Effector memory CD4-positive, alpha-beta T cell (primary cell): ENCODE measurements around the gene SHROOM2.
"Not testable (repeated sequence)": the region's sequence is repeated elsewhere in the genome, so short reads cannot be mapped to it uniquely, and the experiment has no call there.

Experiments
- DNase-seq, 3 donors: peaks; one replicate each; pipeline ENCODE4 v3.0.0-alpha.2; 2020
- H3K27ac ChIP-seq: 2 replicates; pipeline ENCODE4 v1.7.0; 2013; ENCODE audit warnings: mild to moderate bottlenecking, low read length, moderate library complexity; ENCODE audit not compliant: insufficient read depth, poor library complexity, severe bottlenecking
- H3K27me3 ChIP-seq: replicated peaks from 2 replicates; pipeline ENCODE4 v1.7.0; 2013; ENCODE audit warnings: mild to moderate bottlenecking, low read length; ENCODE audit not compliant: insufficient read depth, control insufficient read depth, poor library complexity, severe bottlenecking
- H3K36me3 ChIP-seq: 2 replicates; pipeline ENCODE4 v1.7.0; 2013; ENCODE audit warnings: mild to moderate bottlenecking, low read length, moderate library complexity; ENCODE audit not compliant: control insufficient read depth, insufficient read depth
- H3K4me1 ChIP-seq: 2 replicates; pipeline ENCODE4 v1.7.0; 2013; ENCODE audit warnings: low read length, mild to moderate bottlenecking; ENCODE audit not compliant: control insufficient read depth, insufficient read depth, poor library complexity, severe bottlenecking
- H3K4me3 ChIP-seq: 2 replicates; pipeline ENCODE4 v1.7.0; 2013; ENCODE audit warnings: low read length, low read depth, mild to moderate bottlenecking; ENCODE audit not compliant: insufficient read depth, poor library complexity, severe bottlenecking
- H3K9me3 ChIP-seq: 2 replicates; pipeline ENCODE4 v1.7.0; 2013; ENCODE audit warnings: mild to moderate bottlenecking, low read length, moderate library complexity; ENCODE audit not compliant: control insufficient read depth

The SHROOM2 gene

DNA sequence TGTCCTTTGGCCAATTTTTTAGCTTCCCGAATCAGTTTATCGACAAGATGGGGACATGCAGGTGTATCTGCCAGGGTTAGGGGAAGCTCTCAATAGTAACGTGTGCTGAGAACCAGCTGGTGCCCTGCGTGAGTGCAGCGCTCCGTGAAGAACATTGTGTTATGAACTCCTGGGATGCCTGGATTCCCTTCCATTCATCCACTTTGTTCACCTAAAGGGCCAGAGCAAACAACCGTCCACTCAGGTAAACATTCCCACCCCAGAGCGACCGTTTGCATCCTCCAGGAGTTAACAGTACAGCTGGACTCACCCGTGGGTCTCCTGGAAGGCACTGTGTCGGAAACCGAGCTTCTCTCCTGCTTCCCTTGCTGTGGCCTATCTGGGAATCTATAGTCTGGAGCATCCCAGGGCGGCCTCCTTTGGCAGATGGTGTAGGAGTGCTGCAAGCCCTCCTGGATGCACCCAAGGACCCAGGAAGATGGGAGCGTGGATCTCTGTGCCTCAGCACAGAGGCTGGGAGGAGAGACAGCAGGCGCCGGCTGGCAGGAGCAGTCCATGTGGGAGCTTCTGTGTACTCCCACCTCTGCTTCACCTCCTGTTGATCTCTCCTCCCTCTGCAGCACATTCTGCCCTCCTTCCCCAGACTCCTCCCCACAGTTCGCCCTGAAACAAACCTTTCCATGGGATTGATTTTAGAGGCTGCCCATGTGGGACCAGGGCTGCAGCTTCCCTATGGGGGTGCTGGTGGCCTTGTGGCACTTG, 62.7 kb downstream of the SHROOM2 start:
- no peak for DNase-seq
- H3K9me3 ChIP-seq = no peaks in the 10 kb centered on the region
- no peak overlapping the region for H3K4me3 ChIP-seq
- H3K27ac ChIP-seq = no peak overlapping the region
- no peaks in the 10 kb centered on the region for H3K27me3 ChIP-seq
- H3K36me3 ChIP-seq = no peaks in the 10 kb centered on the region
- H3K4me1 ChIP-seq = no peaks in the 10 kb centered on the region

DNA sequence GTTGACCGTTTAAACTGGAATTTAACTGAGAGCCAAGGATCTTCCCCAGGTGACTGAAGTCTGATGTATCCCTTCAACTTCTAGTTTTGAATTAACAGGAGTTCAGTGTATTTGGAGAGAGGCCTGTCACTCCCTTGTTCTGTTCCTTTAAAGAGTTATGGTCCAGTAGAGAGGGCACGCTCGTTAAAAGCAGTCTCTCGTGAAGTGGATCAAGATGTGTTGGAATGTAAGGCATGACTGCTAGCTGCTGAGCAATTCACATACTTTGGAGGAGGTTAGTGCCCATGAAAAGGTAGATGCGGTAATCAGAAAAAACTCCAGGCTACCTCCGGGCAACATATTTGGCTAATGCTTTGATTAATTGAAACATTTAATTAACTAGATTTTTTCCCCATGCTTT, 65.7 kb downstream of the SHROOM2 start:
- DNase-seq = no peak
- Histone ChIP-seq H3K27ac (no peak overlapping the region), H3K36me3 (no peaks in the 10 kb centered on the region), H3K4me1 (no peaks in the 10 kb centered on the region), H3K4me3 (no peak overlapping the region), H3K27me3 (no peaks in the 10 kb centered on the region), H3K9me3 (no peaks in the 10 kb centered on the region)

- Histone ChIP-seq H3K4me1 (no peaks in the 10 kb centered on the region), H3K4me3 (no peak overlapping the region), H3K27me3 (no peaks in the 10 kb centered on the region), H3K27ac (no peak overlapping the region), H3K36me3 (no peaks in the 10 kb centered on the region), H3K9me3 (no peaks in the 10 kb centered on the region)
- no peak for DNase-seq
Observed at GRCh38 chrX:9853307-9853706, 67.1 kb downstream of the SHROOM2 start.

DNA sequence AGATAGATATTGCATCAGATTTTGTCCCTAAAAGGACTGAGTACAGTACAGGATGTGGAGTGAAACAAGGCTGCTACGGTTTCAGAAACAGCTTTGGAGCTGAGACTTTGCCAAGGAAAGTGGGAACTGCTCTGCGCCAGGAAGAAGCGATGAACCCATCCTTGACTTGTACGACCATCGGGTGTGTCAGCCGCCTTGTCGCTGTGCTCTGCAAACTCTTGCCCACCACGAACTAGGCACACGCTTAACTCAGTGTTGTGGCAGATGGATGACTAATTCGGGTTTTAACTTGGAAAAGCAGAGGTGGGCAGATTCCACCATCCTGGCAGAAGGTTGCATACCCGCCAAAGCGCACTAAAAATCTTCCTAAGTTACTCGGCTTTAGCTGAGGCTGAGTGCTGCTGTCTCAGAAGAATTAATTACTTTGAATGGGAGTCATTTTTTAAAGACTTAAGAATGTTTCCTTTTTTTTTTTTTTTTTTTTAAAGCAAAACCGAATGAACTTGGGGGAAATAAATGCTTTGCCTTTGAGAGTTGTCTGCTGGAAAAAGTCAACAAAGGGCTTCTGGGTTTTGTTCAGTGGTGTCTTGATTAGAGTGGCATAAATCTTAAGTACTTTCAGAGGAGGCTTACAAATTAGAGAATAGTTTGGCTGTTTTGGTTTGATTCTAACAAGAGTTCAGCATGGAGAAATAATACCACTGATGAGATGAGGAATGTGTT, 69.5 kb downstream of the SHROOM2 start:
- Histone ChIP-seq H3K4me3 (no peak overlapping the region), H3K27ac (no peak overlapping the region)

DNA sequence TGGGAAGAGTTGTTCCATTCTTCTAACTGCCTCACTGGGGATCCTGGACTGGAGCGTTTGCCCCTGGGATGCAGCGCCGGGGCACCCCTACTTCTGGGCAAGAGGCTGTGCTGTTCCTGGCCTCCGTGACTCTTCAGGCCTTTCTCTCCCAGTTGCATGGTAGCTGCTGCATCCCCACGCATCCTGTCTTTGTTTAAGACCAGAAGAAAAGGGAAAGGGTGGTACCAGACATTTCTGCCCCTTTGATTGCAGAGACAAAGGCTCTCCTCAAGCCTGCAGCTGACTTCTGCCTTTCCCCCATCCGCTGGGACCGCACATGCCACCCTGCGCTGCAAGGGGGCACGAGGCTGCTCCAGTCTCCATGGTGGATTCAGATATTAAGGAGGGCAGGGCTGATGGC, 70.4 kb downstream of the SHROOM2 start:
- Histone ChIP-seq H3K4me1 (no peaks in the 10 kb centered on the region), H3K27me3 (no peaks in the 10 kb centered on the region), H3K4me3 (no peak overlapping the region), H3K27ac (no peak overlapping the region), H3K36me3 (no peaks in the 10 kb centered on the region), H3K9me3 (no peaks in the 10 kb centered on the region)
- no peak for DNase-seq

More for the DNA sequence above, 69.5 kb downstream of the SHROOM2 start:
- Histone ChIP-seq H3K4me1 (no peaks in the 10 kb centered on the region), H3K9me3 (no peaks in the 10 kb centered on the region), H3K36me3 (no peaks in the 10 kb centered on the region), H3K27me3 (no peaks in the 10 kb centered on the region)
- no peak for DNase-seq

DNA sequence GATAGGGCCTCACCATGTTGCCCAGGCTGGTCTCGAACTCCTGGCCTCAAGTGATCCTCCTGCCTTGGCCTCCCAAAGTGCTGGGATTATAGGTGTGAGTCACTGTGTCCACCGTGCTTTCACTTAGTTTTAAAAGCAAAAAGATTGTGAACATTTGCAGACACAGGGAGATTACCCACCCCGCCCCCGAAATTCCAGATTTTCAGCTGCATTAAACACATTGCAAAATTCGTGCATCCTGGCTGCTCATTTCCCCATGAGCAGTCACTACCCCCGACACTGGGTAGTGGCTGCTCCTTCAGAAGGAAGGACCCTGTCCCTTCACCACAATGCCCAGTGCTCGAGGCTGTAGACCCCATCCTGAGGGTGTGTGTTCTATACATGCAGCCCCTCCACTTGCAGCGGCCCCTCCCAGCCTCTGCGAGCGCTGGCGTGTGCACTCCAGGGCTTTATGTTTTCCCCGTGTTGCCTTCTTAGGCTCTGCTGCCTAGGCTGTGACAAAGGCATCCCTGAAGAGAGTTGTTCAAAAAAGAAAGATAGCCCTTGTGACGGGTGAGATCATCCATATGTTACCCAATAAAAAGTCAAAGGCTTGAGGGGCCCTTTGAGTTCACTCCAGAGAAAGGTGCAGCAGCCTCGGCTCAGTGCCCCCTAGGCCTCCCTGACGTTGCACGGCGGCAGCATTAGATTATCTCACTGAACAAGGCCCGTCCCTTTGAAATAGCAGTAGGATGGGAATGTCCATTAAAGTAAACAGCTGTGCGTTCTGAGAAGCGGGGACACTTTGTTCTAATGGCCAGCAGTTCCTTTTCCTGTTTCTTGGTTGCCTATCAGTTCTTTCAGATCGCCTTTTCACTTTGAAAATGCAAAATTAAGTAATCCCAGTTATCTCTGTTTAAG, 71.6 kb downstream of the SHROOM2 start:
- DNase-seq = no peak
- Histone ChIP-seq H3K4me3 (no peak overlapping the region), H3K9me3 (no peaks in the 10 kb centered on the region), H3K27me3 (no peaks in the 10 kb centered on the region), H3K27ac (no peak overlapping the region), H3K4me1 (no peaks in the 10 kb centered on the region), H3K36me3 (no peaks in the 10 kb centered on the region)

- not testable (repeated sequence) for H3K4me1 ChIP-seq, H3K4me3 ChIP-seq, H3K9me3 ChIP-seq, H3K27me3 ChIP-seq, DNase-seq, H3K36me3 ChIP-seq, H3K27ac ChIP-seq
Observed at GRCh38 chrX:9858684-9859083, 72.5 kb downstream of the SHROOM2 start.

DNA sequence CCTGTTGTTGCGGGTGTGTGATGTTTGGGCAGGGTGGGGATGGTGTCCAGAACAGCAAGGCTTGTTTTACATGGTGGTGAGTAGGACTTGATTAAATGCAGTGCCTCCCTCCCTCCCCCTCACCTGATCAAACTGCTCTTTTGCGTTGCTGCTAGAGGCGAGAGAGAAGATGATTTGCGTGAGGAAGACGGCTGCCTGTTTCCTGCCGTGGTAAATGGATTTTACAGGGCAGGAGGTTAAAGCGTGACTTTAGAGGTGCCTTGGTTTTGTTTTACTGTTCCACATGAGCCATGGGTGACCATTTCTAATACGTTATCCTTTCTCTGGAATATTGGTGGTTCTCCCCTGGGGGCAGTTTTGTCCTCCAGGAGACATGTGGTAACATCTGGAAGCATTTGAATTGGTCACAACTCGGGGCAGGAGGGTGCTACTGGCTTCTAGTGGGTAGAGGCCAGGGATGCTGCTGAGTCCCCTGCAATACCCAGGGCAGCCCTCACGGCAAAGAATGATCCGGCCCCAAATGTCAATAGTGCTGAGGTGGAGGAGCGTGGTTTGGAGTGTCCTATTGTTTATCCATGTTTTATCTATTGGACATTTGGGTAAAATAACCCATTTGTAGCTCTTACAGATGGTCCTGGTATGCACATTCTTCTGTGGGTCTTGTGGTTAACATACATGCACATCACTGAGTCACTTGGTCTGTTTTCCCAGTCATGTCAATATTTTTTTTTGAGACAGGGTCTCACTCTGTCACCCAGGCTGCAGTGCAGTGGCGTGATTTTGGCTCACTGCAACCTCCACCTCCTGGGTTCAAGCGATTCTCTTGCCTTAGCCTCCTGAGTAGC, 73.7 kb downstream of the SHROOM2 start:
- Histone ChIP-seq H3K4me1 (no peaks in the 10 kb centered on the region), H3K4me3 (no peak overlapping the region), H3K27me3 (no peaks in the 10 kb centered on the region), H3K36me3 (no peaks in the 10 kb centered on the region), H3K9me3 (no peaks in the 10 kb centered on the region), H3K27ac (no peak overlapping the region)
- no peak for DNase-seq

- no peaks in the 10 kb centered on the region for H3K9me3 ChIP-seq
- no peak overlapping the region for H3K4me3 ChIP-seq
- DNase-seq = no peak
- H3K4me1 ChIP-seq = no peaks in the 10 kb centered on the region
- no peaks in the 10 kb centered on the region for H3K27me3 ChIP-seq
- H3K27ac ChIP-seq = no peak overlapping the region
- no peaks in the 10 kb centered on the region for H3K36me3 ChIP-seq
Observed at GRCh38 chrX:9860826-9861225, 74.6 kb downstream of the SHROOM2 start.
